ENCODE results near the gene HJURP.

Gene HJURP

DNA sequence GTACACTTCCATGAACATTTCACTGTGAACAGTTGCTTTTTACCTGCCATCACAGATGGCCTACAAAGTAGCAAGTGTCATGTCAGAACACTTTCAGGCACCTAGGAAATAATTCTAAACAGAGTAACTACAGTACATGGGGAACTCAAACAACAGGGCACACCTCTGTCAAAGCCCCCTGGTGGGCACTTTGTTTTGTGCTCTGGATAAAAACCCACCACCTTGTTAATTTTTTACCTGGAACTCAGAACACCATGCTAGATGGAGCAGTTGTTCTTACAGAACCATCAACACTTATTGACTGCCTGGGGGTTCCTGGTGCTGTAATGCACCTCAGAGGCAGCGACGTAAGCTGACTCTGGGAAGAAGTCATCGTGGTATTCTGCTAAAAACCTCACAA, 11.5 kb upstream of the HJURP start:
- Histone ChIP-seq H3K36me3 (ENCODE audit: control insufficient read depth, insufficient read depth, low read length) (no peaks in the 10 kb centered on the region), H3K27me3 (replicated peaks; ENCODE audit: control insufficient read depth, insufficient read depth, low read length, poor library complexity, severe bottlenecking) (no peaks in the 10 kb centered on the region), H3K4me1 (ENCODE audit: control insufficient read depth, insufficient read depth, low read length, poor library complexity, severe bottlenecking) (no peaks in the 10 kb centered on the region), H3K27ac (ENCODE audit: insufficient read depth, low read length, poor library complexity, severe bottlenecking) (no peak overlapping the region), H3K4me3 (ENCODE audit: insufficient read depth, low read depth, low read length, poor library complexity, severe bottlenecking) (no peak overlapping the region), H3K9me3 (ENCODE audit: control insufficient read depth, low read length) (no peaks in the 10 kb centered on the region)
- DNase-seq, result no peak

DNA sequence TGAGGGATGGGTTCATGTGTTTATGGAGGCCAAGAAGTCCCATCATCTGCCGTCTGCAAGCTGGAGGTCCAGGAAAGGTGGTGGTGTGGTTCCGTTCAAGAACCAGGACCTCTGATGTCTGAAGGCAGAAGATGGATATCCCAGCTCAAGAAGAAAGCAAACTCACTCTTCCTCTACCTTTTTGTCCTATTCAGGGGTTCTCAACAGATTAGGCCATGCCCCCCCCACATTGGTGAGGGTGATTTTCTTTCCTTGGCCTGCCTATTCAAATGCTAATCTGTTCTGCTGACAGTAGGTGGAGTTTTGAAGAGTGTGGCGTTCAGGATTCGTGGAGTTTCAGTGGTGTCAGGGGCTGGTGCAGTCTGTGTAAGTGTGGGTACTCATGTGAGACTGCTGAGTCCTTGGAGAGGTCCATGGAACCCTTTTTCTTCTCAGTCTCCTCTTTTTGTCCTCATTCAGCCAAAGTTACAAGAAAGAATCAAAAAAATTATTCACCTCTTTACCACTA, 8.0 kb upstream of the HJURP start:
- Histone ChIP-seq H3K4me1 (ENCODE audit: control insufficient read depth, insufficient read depth, low read length, poor library complexity, severe bottlenecking) (no peaks in the 10 kb centered on the region), H3K27me3 (replicated peaks; ENCODE audit: control insufficient read depth, insufficient read depth, low read length, poor library complexity, severe bottlenecking) (no peaks in the 10 kb centered on the region), H3K9me3 (ENCODE audit: control insufficient read depth, low read length) (no peaks in the 10 kb centered on the region), H3K27ac (ENCODE audit: insufficient read depth, low read length, poor library complexity, severe bottlenecking) (no peak overlapping the region), H3K36me3 (ENCODE audit: control insufficient read depth, insufficient read depth, low read length) (no peaks in the 10 kb centered on the region), H3K4me3 (ENCODE audit: insufficient read depth, low read depth, low read length, poor library complexity, severe bottlenecking) (no peak overlapping the region)
- no peak for DNase-seq

DNA sequence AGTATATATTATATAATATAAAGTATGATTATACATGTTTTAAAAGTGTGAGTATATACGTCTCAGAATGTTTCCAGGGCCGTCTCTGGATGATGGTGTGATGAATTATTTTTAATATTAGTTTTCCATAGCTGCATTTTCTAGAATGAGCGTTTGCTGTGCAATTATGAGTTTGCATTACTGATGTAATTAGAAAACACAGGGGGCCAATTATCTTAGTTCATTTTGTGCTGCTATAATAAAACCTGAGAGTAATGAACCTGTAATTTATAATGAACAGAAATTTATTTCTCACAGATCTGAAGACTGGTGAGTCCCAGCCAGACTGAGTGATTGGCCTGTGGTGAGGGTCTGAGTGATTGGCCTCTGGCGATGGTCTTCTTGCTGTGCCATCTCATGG, 4.0 kb upstream of the HJURP start:
- Histone ChIP-seq H3K36me3 (ENCODE audit: control insufficient read depth, insufficient read depth, low read length) (no peaks in the 10 kb centered on the region), H3K27me3 (replicated peaks; ENCODE audit: control insufficient read depth, insufficient read depth, low read length, poor library complexity, severe bottlenecking) (no peaks in the 10 kb centered on the region), H3K4me1 (ENCODE audit: control insufficient read depth, insufficient read depth, low read length, poor library complexity, severe bottlenecking) (peaks cover 5% of the 10 kb centered on the region), H3K9me3 (ENCODE audit: control insufficient read depth, low read length) (no peaks in the 10 kb centered on the region), H3K27ac (ENCODE audit: insufficient read depth, low read length, poor library complexity, severe bottlenecking) (no peak overlapping the region), H3K4me3 (ENCODE audit: insufficient read depth, low read depth, low read length, poor library complexity, severe bottlenecking) (no peak overlapping the region)
- DNase-seq, result no peak

DNA sequence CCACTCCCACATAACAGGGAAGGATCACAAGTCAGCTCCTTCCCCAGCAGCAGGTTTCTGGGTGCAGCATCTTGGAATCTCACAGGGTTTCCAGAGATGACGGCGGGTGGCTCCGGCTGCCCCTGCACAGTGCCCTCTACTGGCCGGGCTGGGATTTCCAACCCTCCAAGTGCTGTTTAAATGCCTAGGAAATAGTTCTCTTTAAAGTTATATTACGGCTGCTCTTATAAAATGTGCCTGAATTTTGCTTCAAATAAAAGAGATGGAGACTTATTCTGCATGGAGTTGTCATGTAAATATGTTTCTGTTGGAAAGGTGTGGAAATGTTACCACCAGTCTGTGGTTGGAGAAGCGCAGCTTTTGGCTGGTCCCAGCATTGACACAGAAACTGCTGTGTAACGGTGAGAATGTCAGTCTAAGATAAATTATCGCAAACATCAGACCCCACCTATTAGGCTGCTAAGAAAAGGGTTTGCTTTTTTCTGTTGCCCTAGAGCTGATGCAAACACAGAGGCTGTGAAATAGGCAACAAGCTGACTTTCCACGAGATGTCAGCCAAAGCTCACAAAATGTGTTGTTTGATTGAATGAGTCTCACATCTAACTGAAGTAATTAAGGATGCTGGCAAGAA, 3.3 kb upstream of the HJURP start:
- peak in 2 of 3 donors; percentile 6 to 37 for DNase-seq
- Histone ChIP-seq H3K9me3 (ENCODE audit: control insufficient read depth, low read length) (no peaks in the 10 kb centered on the region), H3K4me3 (ENCODE audit: insufficient read depth, low read depth, low read length, poor library complexity, severe bottlenecking) (no peak overlapping the region), H3K27ac (ENCODE audit: insufficient read depth, low read length, poor library complexity, severe bottlenecking) (no peak overlapping the region), H3K4me1 (ENCODE audit: control insufficient read depth, insufficient read depth, low read length, poor library complexity, severe bottlenecking) (peaks cover 5% of the 10 kb centered on the region), H3K36me3 (ENCODE audit: control insufficient read depth, insufficient read depth, low read length) (no peaks in the 10 kb centered on the region), H3K27me3 (replicated peaks; ENCODE audit: control insufficient read depth, insufficient read depth, low read length, poor library complexity, severe bottlenecking) (no peaks in the 10 kb centered on the region)

DNA sequence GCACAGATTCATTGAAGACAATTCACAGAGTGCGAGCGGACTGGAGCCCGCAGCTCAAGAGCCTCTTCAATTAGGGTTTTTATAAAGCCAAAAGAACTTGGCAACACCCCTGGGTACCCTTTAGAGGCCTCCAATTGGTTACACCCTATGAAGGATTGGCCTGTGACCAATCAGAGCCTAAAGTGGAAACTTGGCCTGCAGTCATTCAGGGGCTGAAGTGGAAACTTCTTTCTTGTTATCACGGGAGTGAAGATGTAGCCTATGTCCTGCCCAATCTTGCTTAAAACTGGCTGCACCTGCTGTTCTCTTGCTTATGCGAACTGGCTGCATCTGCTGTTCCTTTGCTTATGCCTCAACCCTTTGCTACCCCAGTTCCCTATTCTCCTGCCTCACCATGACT, 1.8 kb upstream of the HJURP start:
- no peak for DNase-seq
- Histone ChIP-seq H3K36me3 (ENCODE audit: control insufficient read depth, insufficient read depth, low read length) (no peaks in the 10 kb centered on the region), H3K27me3 (replicated peaks; ENCODE audit: control insufficient read depth, insufficient read depth, low read length, poor library complexity, severe bottlenecking) (no peaks in the 10 kb centered on the region), H3K4me1 (ENCODE audit: control insufficient read depth, insufficient read depth, low read length, poor library complexity, severe bottlenecking) (peaks cover 5% of the 10 kb centered on the region), H3K27ac (ENCODE audit: insufficient read depth, low read length, poor library complexity, severe bottlenecking) (no peak overlapping the region), H3K4me3 (ENCODE audit: insufficient read depth, low read depth, low read length, poor library complexity, severe bottlenecking) (no peak overlapping the region), H3K9me3 (ENCODE audit: control insufficient read depth, low read length) (no peaks in the 10 kb centered on the region)

GRCh38 chr2:233855345-233855744, 1.0 kb upstream of the HJURP start:
- Histone ChIP-seq H3K9me3 (ENCODE audit: control insufficient read depth, low read length) (no peaks in the 10 kb centered on the region), H3K27ac (ENCODE audit: insufficient read depth, low read length, poor library complexity, severe bottlenecking) (no peak overlapping the region), H3K36me3 (ENCODE audit: control insufficient read depth, insufficient read depth, low read length) (no peaks in the 10 kb centered on the region), H3K4me3 (ENCODE audit: insufficient read depth, low read depth, low read length, poor library complexity, severe bottlenecking) (no peak overlapping the region), H3K4me1 (ENCODE audit: control insufficient read depth, insufficient read depth, low read length, poor library complexity, severe bottlenecking) (peaks cover 5% of the 10 kb centered on the region), H3K27me3 (replicated peaks; ENCODE audit: control insufficient read depth, insufficient read depth, low read length, poor library complexity, severe bottlenecking) (no peaks in the 10 kb centered on the region)
- DNase-seq, result no peak

- H3K9me3 ChIP-seq (ENCODE audit: control insufficient read depth, low read length), result no peaks in the 10 kb centered on the region
- peak overlapping the region; percentile 69 for H3K4me3 ChIP-seq (ENCODE audit: insufficient read depth, low read depth, low read length, poor library complexity, severe bottlenecking)
- no peaks in the 10 kb centered on the region for H3K36me3 ChIP-seq (ENCODE audit: control insufficient read depth, insufficient read depth, low read length)
- H3K27me3 ChIP-seq (replicated peaks; ENCODE audit: control insufficient read depth, insufficient read depth, low read length, poor library complexity, severe bottlenecking), result no peaks in the 10 kb centered on the region
- peaks cover 5% of the 10 kb centered on the region for H3K4me1 ChIP-seq (ENCODE audit: control insufficient read depth, insufficient read depth, low read length, poor library complexity, severe bottlenecking)
- no peak for DNase-seq
- H3K27ac ChIP-seq (ENCODE audit: insufficient read depth, low read length, poor library complexity, severe bottlenecking), result no peak overlapping the region
Measured at GRCh38 chr2:233853883-233854240, 473 bp downstream of the HJURP start.

DNA sequence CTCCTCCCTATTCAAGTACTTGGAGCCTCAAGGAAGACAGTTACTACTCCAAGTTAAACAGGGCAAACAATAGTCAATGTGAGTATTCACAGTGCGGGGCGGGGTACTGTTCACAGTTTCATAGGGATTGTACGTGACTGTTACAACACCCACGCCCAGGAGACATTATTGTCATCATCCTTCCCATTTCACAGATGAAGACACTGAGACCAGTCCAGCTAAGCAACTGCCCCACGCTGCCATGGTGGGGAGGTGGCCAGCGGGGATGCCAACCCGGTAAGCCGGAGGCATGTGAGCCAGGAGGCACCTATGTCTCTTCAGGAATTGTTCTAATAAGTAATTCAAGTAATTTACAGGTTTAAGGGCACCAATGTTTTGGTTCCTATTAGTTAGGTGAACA, 982 bp downstream of the HJURP start:
- Histone ChIP-seq H3K27ac (ENCODE audit: insufficient read depth, low read length, poor library complexity, severe bottlenecking) (no peak overlapping the region), H3K4me3 (ENCODE audit: insufficient read depth, low read depth, low read length, poor library complexity, severe bottlenecking) (peak overlapping the region; percentile 69), H3K36me3 (ENCODE audit: control insufficient read depth, insufficient read depth, low read length) (no peaks in the 10 kb centered on the region), H3K4me1 (ENCODE audit: control insufficient read depth, insufficient read depth, low read length, poor library complexity, severe bottlenecking) (peaks cover 5% of the 10 kb centered on the region), H3K9me3 (ENCODE audit: control insufficient read depth, low read length) (no peaks in the 10 kb centered on the region), H3K27me3 (replicated peaks; ENCODE audit: control insufficient read depth, insufficient read depth, low read length, poor library complexity, severe bottlenecking) (no peaks in the 10 kb centered on the region)
- no peak for DNase-seq

GRCh38 chr2:233852056-233852455, 2.3 kb downstream of the HJURP start:
- H3K36me3 ChIP-seq (ENCODE audit: control insufficient read depth, insufficient read depth, low read length), result no peaks in the 10 kb centered on the region
- H3K27me3 ChIP-seq (replicated peaks; ENCODE audit: control insufficient read depth, insufficient read depth, low read length, poor library complexity, severe bottlenecking), result no peaks in the 10 kb centered on the region
- H3K27ac ChIP-seq (ENCODE audit: insufficient read depth, low read length, poor library complexity, severe bottlenecking), result no peak overlapping the region
- H3K4me3 ChIP-seq (ENCODE audit: insufficient read depth, low read depth, low read length, poor library complexity, severe bottlenecking), result no peak overlapping the region
- DNase-seq, result no peak
- peaks cover 5% of the 10 kb centered on the region for H3K4me1 ChIP-seq (ENCODE audit: control insufficient read depth, insufficient read depth, low read length, poor library complexity, severe bottlenecking)
- no peaks in the 10 kb centered on the region for H3K9me3 ChIP-seq (ENCODE audit: control insufficient read depth, low read length)

DNA sequence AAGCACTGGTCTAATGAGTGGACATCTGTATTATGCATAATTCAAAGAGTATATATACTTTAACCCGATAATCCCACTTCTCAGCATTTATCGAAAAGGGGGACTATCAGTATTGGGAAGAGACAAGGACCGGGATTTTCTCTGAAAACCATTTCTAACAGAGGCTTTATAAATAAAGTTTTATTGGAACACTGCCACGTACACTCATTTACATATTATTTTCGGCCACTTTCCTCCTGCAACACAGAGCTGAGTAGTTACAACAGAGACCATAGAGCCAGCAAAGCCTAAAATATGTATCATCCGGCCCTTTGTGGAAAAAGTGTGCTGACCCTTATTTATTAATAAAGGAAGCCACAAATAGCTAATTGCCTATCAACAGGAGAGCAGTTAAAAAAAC, 3.2 kb downstream of the HJURP start:
- Histone ChIP-seq H3K27me3 (replicated peaks; ENCODE audit: control insufficient read depth, insufficient read depth, low read length, poor library complexity, severe bottlenecking) (no peaks in the 10 kb centered on the region), H3K9me3 (ENCODE audit: control insufficient read depth, low read length) (no peaks in the 10 kb centered on the region), H3K36me3 (ENCODE audit: control insufficient read depth, insufficient read depth, low read length) (no peaks in the 10 kb centered on the region)

More for the DNA sequence above, 3.2 kb downstream of the HJURP start:
- no peak overlapping the region for H3K27ac ChIP-seq (ENCODE audit: insufficient read depth, low read length, poor library complexity, severe bottlenecking)
- H3K4me3 ChIP-seq (ENCODE audit: insufficient read depth, low read depth, low read length, poor library complexity, severe bottlenecking), result no peak overlapping the region
- no peak for DNase-seq
- peaks cover 5% of the 10 kb centered on the region for H3K4me1 ChIP-seq (ENCODE audit: control insufficient read depth, insufficient read depth, low read length, poor library complexity, severe bottlenecking)
